Stimulated activated CD4-positive, alpha-beta T cell treated with anti-CD3 and anti-CD28 coated beads, Interleukin-15, amount 100 ng/mL, for 48 hours (primary cell): ENCODE data around the gene PARVB.

ENCODE experiments used
- DNase-seq, 2 donors: peaks; one replicate each; pipeline ENCODE4 v3.0.0-alpha.2; 2020; ENCODE audit warnings: low read depth in 2 of 2

Gene PARVB, protein sequence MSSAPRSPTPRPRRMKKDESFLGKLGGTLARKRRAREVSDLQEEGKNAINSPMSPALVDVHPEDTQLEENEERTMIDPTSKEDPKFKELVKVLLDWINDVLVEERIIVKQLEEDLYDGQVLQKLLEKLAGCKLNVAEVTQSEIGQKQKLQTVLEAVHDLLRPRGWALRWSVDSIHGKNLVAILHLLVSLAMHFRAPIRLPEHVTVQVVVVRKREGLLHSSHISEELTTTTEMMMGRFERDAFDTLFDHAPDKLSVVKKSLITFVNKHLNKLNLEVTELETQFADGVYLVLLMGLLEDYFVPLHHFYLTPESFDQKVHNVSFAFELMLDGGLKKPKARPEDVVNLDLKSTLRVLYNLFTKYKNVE

DNA sequence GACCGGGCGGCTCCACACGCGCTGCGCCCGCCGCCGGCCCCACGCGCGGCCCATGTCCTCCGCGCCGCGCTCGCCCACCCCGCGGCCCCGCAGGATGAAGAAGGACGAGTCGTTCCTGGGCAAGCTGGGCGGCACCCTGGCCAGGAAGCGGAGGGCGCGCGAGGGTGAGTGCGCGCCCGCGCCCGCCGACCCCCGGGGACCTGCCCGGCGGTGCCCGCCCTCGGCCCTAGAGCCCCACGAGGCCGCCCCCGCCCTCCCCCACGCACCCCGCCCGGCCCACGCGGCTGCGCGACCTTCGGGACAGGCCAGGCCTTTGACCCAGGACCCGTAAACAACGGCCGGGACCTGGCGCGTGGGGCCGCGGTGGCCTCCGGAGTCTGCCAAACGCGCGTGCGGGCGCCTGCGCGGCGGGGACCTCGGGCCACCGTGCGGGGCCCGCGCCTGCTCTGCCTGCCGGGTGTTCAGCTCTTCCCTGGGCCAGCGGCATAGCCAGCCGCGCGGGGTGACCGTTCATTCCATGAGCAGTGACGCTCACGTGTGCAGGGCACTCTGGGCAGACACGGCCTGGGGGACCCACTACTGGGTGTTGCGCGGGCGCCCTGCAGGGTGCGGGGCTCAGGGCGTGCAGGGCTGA, at the start of gene PARVB:
PARVB (plus strand) TSS at position 15 of the 634 bp plus-strand sequence; CDS start at position 53, 38 bp downstream.
- no peak for DNase-seq

DNA sequence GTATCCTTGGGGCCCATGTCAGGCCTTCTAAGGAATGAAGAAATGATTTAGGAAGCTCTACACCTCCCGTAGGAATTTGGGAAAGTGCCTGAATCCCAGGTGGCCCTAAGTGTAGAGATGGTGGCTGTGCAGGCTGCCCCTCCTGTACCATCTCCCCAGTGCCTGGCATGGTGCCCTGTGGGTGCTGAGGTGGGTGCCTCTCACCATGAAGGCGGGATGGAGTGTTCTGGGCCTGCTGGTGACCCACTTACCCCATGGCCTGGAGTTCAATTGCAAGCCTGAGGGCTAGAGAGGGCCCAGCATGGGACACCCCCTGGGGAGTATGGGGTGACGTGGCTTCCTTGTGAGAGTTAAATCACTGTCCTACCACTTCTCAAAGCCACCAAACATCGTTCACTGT, 49.1 kb upstream of the PARVB start:
- no peak for DNase-seq

DNA sequence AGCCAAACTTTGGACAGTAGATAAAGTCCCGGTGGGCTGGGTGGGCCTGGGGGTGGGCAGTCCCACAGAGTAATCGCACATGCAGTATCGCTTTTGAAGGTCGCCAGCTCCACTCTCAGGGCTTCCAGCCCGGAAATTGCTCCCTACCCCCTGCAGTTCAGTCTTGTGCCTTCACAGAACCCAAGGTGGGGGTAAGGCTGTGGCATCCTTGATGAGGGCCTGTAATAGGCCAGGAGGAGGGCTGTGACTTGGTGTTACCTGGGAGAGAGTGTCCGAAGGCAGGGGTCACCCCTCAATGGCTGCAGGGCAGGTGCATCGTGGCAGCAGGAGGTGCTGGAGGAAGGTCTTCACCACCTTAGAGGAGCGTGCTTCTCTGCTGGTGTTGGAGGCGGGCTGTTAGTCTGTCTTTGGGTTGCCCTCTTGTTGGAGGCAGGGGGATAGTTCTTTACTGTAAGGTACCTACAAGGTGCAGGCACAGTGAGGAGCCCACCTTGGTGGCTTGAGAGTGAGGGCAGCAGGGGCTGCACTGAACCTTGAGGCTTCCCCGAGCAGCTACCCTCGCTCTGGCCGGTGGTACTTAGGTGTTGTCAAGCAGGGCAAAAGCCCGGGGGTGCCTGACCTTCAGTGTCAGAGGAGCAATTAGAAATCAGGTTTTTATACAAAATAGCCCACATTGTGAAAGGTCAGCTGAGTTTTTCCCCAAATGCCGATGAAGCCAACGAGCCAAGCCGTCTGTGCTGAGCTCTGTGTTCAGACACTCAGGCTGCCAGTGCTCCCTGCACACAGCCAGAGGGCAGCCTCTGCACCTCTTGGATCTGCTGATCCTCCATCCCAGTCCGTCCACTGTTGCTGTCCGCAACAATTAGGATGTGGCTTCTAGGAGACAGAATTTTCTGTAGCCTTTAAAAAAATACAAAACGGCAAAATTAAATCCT, 47.0 kb upstream of the PARVB start:
- DNase-seq: no peak

DNA sequence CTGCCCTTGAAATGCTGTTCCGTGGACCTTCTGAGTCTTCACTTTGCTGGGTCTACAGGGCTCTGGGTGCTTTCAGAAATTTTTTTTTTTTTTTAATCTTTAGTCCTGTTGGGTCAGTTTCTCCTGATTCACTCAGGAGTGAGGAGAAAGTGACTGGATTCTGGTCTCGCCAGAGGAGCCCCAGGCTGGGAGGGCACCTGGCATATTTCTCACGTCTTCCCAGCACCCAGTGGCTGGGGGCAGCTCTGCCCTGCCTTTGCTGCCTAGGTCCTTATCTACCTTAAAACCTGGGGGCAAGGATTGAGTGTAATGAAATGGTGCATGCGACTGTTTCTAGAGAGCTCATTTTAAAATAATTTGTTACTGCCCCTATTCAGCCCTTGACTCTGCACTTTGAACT, 45.5 kb upstream of the PARVB start:
- no peak for DNase-seq

DNA sequence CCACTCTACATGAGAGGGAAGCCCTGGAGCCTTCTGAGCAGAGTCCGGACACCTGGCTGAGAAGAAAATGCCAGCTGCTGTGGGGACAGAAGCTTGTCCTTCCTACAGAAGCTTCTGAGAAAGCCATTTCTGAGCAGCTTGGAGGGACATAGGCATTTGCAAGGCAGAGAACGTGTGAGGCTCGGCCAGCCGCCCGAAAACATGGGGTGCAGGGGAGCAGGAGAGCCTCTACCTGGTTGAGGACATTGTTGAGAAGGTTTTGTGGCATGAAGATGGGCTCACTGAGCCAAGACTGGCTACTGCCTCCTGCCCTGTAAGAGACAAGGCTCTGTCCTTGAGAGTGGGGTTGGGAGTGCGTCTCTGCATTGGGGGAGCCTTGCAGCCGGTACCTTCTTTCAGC, 43.5 kb upstream of the PARVB start:
- DNase-seq: no peak

DNA sequence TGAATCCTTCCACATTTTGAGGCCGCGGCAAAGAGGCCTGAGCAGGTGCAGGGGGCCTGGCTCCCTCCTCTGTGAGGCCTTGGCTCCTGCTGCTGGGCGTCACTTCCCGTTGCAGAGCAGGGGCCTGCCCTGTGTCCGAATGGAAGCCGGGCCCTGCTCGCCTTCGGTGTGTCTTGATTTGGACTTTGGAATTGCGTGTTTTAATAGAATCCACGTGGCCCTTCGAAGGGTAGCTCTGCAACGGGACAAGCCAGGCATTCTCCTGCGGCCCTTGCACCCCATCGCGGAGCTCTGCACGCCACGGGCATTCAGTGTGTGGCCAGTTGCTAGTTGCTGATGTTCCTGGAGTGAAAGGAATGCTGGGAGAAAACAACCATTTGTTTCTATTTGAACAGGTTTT, 43.1 kb upstream of the PARVB start:
- DNase-seq: no peak

DNA sequence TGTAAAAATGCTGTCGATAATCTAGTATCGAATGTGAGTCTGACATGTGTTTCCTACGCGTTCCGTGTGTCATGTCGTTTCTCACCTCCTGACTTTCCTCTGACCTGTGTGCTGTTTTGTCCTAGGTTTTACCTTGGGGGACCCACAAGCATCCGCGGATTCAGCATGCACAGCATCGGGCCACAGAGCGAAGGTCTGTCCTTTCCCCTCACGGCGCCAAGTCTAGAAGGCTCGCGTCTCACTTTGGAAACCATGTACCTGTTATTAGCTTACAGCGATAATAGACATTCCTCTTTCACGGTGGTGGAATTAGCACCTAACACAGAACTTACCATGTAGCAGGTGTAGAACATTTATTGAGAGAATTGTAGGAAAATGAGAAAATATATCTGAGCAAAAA, 40.3 kb upstream of the PARVB start:
- no peak for DNase-seq

DNA sequence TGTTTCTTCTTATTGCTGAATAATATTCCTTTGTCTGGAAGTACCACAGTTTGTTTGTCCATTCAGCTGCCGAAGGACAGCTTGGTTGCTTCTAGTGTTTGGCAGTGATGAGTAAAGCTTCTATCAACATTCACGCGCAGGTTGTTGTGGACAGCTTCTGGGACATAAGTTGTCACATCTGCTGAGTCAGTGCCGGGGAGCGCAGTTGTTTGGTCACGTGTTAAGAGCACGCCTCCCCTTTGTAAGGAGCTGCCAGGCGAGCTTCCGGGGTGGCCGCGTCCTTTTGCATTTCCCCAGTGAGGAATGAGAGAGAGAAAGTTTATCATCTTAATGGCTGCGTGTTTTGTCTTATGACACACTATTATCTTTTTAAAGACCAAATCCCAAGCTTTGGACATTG, 38.6 kb upstream of the PARVB start:
- DNase-seq: no peak

DNA sequence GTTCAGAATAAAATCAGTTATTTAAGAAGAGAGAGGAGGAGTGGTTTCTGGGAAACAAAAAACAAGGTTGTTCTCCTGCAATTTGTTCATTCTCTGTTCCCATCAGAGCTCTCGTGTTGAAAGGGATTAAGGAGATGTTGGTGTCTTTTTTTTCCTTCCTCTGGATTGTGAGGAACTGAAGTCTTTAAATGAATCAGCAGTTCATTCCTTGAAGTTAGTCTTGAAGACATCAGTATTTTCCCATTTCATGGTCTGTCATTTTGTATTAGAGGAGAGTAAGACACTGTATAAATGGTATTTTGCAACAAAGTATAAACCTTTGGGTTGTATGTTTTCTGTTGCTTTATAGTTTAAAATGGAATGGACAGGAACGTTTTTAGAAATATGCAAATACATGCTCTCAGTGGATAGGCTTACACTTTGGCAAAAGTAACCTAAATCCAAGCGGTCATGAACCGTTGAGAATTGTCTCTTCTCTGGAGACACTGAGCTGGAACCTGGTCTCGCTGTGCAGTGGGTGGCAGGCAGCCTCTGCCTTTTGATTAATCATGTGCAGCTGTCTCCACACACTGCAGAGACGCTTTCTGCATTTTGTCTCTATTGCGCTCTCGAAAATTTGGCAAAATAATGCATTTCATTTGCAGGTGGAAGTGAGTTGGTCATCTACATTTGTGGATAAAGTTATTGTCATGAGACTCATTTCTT, 35.8 kb upstream of the PARVB start:
- DNase-seq: no peak

DNA sequence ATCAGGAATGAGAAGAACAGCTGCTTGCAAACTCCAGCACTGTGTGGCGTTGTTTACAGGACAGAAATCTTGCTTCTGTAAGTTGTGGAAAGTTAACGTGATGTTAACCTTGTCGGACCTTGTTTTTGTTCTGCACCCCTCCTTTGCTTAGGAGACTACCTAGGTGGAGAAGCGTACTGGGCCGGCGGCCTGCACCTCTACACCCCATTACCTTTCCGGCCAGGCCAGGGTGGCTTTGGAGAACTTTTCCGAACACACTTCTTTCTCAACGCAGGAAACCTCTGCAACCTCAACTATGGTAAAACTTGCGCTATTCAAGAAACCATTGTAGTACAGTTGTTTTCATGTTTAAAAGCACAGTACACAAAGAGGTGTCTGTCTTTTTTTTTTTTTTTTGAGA, 35.1 kb upstream of the PARVB start:
- DNase-seq: no peak

DNA sequence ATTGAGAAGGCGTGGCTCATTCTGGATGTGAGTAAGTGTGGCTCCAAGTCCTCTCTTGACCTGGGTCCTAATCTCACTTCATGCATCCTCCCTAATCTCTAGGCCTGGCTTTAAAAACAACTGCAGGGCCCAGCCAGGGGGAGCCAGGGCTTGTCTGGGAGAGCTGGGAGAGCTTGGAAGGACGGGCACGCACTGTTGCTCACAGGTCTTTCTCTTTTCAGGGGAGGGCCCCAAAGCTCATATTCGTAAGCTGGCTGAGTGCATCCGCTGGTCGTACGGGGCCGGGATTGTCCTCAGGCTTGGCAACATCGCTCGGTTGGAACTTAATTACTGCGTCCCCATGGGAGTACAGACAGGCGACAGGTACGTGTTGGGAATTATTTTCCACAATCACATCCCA, 34.1 kb upstream of the PARVB start:
- no peak for DNase-seq

DNA sequence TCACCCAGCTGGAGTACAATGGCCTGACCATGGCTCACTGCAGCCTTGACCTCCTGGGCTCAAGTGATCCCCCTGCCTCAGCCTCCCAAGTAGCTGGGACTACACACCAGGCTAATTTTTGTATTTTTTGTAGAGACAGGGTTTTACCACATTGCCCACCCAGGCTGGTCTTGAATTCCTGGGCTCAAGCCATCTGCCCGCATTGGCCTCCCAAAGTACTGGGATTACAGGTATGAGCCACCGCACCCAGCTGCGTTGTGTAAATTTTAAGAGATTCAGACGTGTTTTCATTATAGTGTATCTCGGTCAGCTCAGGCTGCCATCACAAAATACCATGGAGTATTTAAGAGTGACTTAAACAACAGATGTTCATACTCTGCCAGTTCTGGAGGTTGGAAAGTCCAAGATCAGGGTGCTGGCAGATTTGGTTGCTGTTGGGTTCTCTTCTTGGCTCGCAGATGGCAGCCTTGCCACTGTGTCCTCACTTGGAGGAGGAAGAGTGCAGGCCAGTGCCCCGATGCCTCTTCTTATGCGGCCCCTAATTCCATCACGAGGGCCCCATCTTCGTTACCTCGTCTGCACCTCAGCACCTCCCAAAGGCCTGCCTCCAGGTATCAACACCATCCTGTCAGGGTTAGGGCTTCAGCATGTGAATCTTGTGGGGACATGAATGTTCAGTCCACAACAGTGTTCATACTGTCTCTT, 32.6 kb upstream of the PARVB start:
- DNase-seq: no peak

DNA sequence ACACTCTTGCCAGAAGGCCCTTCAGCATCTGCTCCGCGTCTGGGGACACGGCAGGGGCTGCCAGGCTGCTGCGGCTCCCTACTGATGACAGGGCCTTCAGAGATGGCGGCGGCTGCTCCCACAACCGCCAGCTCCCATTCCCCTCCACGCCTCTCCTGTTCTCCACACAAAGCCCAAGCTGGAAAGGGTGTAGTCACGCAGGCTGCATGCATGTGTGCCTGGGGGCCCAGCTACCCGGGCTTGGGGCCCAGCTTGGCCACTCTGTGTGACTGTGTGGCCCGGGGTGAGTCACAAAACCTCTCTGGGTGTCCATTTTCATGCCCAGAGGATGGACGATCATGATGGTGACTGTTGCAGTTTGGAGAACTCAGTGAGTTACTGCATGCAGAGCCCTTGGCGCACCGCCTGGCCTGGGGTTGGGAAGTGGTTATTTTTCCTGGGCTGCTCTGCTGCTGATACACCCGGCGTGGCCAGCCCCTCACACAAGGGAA, 31.7 kb upstream of the PARVB start:
- no peak for DNase-seq

DNA sequence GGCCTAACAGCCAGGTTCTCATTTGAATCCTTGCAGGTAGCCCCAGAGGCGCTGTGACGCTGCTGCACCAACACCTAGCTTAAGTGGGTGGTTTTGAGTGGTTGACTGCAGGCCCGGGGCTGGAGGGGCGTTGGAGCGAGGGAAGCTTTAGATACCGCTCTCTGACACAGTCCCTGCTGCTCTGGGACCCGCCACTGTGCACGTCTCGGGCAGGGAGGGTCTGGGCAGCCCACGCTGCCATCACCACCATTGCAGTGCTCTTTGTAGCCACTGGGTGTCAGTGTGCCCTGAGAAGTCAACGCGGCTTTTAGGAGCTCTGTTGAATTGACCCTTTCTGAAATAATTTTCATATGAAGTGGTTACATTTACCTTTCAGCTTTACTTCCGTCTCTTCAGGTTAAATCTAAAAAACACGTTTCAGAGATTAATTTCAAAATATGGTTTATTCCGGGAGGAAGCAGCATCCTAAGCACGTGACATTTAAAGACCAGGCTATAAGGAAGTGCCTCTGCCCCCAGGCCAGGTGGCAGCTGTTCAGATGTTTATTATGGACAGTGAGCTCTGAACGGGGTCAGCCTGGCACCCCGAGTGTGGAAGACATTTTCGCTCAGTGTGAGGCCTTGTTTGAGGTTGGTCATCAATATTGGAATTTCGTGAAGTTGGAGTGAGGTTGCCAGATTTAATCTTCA, 30.9 kb upstream of the PARVB start:
- DNase-seq: peak; percentile 10 to 46

DNA sequence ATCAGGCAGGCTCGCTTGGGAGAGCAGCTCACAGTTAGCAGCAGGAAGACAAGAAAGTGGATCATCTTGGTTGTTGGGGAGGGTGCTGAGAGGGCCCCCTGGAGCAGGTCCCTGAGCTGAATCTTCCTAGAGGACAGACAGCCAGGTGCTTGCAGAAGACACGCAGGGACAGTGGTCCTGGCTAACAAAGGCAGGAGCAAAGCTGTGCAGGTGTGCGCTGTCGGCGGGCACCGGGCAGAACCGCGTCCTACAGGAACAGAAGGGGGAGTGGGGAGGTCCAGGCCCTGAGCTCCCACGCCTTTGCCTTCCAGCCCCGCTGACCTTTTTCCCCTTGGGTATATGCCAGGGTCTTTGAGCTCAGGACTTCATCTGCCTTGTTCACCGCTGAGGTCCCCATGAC, 30.1 kb upstream of the PARVB start:
- no peak for DNase-seq

DNA sequence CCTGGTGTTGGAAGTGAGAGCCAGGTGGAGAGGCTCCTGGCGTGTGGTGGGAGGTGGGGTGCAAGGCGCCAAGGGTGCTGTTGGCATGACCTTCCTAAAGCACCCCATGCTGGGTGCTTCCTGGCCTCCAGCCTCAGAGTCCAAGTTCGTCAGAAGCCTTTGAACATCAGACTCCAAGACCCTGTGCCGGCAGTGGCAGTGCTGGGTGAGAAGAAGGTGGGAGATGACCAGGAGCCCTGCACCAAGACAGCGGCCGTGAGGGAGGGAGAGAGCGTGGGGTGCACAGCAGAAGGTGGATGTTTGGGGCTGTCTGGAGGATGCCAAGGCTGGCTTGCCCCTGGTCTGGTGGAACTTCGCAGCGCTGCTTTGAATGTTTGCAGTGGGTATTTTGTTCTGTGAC, 29.7 kb upstream of the PARVB start:
- DNase-seq: no peak

DNA sequence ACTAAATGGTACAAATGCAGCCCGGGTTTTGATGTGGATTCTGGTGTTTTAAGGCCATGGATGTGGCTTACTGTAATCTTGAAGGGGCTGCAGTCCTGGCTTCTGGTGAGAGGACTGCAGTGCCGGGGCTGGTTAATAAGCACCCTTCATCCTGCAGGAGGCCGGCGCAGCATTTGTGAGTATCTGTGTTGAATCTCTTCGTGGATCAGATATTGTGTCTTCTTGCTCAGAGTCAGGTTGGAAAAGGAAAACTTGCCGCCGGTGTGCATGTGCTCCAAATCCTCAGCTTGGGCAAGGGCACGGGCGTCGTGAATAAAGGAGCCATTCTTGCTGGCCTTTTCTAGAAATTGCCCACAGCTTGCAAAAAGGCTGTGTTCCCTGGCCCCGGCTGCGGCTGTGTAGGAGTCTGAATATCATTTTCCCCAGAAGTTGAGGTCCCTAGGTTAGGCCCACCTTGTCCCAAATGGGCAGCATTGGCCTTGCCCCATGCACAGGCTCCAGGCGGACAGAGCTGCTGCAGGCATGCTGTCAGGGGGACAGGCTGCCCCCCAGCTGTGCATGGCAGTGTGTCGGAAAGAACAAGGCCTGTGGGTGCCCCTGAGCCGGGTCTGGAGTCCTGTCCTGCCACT, 28.9 kb upstream of the PARVB start:
- no peak for DNase-seq

DNA sequence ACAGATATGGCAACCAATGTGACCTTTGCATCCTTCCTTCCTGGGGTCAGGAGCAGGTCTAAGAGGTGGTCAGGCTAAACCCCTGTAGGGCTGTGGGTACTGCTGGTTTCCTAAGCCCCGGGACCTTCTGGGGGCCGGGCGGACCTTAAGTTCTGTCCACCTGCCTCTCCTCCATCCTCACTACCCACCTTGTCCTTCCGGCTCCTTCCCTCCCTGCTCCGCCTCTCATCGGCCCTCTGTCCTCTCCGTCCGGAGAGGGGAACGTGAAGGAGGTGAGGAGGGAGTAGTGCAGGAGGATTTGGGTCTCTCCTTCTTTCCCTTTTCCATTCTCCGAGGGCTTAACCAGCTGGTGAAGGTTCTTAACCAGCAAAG, 28.3 kb upstream of the PARVB start:
- no peak for DNase-seq

DNA sequence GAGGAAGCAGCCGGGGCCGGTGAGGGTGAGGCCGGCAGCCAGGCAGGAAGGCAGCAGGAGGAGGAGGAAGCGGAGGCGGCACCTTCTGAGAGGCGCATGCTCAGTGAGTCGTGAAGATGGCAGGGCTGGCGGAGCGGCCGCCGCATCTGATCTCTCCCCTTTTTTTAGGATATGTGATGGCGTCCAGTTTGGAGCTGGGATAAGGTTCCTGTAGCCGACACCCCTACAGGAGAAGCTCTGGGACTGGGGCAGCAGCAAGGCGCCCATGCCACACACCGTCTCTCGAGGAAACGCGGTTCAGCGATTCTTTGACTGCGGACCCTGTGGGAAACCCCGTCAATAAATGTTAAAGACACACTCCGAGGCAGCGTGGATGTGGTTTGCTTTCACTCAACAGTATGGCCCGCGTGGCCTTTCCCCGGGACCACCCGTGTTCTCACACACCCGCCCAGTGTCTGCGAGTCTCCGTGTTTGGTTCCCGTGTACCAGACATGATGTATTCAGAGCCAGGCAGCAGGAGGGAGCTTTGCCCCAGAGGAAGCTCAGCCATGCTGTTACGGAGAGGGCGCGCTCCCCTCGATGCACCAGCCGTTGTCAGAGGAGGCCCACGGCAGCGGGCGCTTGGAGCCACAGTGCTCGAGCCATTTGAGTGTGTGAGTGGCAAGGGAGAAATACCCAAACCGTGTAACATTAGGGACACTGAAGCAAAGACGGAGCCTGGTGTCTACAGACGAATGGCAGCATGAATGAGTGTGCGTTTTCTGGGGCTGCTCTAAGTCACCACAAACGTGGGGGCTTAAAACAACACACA, 27.7 kb upstream of the PARVB start:
- DNase-seq: peak; percentile 48 to 62
